HL-60 (cell line): ENCODE measurements around the gene GARIN5B.
A peak's percentile ranks its signal among the peaks of the same experiment; 100 is the strongest.

Experiments used
- DNase-seq, 2 experiments: peaks; one replicate each; pipeline ENCODE4 v3.0.0-alpha.2; 2010 to 2020; ENCODE audit warnings: low read depth in 1 of 2, low spot score in 1 of 2
- H3K27ac ChIP-seq: fragments of 250-450 bp; sonication (Bioruptor Pico); replicated peaks from 2 replicates; pipeline ENCODE4 v1.5.1; 2020; ENCODE audit warnings: mild to moderate bottlenecking, moderate library complexity
- H3K27me3 ChIP-seq: fragments of 250-450 bp; sonication (Bioruptor Pico); 2 replicates; pipeline ENCODE4 v1.5.1; 2021; ENCODE audit warnings: mild to moderate bottlenecking, moderate library complexity; ENCODE audit not compliant: insufficient read depth, poor library complexity, severe bottlenecking
- H3K4me3 ChIP-seq: replicated peaks from 2 replicates; pipeline ENCODE4 v1.5.1; 2011; ENCODE audit warnings: mild to moderate bottlenecking, control low read depth, low read length; ENCODE audit not compliant: insufficient read depth
- GABPA ChIP-seq: IDR thresholded peaks from 2 replicates; pipeline ENCODE4 v1.6.1; 2012; ENCODE audit warnings: low read depth
- POLR2AphosphoS5 ChIP-seq: IDR thresholded peaks from 2 replicates; pipeline ENCODE4 v1.6.1; 2012; ENCODE audit warnings: low read depth
- SPI1 ChIP-seq: IDR thresholded peaks from 2 replicates; pipeline ENCODE4 v1.6.1; 2012; ENCODE audit warnings: low read depth, mild to moderate bottlenecking, borderline replicate concordance
- TF ChIP-seq, protein P1 (sequence below): IDR thresholded peaks from one replicate; pipeline ENCODE4 v1.5.1; 2011; ENCODE audit warnings: low read length, control low read depth, inconsistent platforms; ENCODE audit not compliant: insufficient read depth
- TF ChIP-seq, protein P2 (sequence below): IDR thresholded peaks from 2 replicates; pipeline ENCODE4 v1.6.1; 2012; ENCODE audit warnings: low read depth; ENCODE audit not compliant: insufficient replicate concordance

Gene GARIN5B

DNA sequence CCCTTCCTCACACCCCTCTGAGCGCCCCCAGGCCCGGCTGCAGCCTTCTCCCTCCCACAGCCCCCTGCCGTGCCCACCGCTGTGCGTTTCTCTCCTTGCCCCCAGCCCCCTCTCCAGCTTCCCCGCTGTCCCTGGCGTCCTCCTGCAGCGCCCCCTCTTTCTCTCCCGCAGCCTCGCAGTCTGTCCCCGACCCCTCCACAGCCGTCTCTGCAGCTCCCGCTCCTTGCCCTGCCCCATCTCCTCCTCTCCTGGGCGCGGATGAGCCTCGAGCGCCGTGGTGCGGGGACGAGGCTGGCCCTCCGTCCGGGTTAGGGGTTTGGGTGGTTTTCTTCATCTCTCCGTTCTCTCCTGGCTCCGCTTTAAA lies 22.3 kb downstream of the GARIN5B start:
- H3K4me3 ChIP-seq, result peak overlapping the region; percentile 53
- no peak for DNase-seq
- H3K27ac ChIP-seq, result no peak overlapping the region
- TF ChIP-seq SPI1 (no peak), GABPA (no peak), POLR2AphosphoS5 (no peak)
- TF ChIP-seq, protein P1, sequence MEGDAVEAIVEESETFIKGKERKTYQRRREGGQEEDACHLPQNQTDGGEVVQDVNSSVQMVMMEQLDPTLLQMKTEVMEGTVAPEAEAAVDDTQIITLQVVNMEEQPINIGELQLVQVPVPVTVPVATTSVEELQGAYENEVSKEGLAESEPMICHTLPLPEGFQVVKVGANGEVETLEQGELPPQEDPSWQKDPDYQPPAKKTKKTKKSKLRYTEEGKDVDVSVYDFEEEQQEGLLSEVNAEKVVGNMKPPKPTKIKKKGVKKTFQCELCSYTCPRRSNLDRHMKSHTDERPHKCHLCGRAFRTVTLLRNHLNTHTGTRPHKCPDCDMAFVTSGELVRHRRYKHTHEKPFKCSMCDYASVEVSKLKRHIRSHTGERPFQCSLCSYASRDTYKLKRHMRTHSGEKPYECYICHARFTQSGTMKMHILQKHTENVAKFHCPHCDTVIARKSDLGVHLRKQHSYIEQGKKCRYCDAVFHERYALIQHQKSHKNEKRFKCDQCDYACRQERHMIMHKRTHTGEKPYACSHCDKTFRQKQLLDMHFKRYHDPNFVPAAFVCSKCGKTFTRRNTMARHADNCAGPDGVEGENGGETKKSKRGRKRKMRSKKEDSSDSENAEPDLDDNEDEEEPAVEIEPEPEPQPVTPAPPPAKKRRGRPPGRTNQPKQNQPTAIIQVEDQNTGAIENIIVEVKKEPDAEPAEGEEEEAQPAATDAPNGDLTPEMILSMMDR, result no peak
- TF ChIP-seq, protein P2, sequence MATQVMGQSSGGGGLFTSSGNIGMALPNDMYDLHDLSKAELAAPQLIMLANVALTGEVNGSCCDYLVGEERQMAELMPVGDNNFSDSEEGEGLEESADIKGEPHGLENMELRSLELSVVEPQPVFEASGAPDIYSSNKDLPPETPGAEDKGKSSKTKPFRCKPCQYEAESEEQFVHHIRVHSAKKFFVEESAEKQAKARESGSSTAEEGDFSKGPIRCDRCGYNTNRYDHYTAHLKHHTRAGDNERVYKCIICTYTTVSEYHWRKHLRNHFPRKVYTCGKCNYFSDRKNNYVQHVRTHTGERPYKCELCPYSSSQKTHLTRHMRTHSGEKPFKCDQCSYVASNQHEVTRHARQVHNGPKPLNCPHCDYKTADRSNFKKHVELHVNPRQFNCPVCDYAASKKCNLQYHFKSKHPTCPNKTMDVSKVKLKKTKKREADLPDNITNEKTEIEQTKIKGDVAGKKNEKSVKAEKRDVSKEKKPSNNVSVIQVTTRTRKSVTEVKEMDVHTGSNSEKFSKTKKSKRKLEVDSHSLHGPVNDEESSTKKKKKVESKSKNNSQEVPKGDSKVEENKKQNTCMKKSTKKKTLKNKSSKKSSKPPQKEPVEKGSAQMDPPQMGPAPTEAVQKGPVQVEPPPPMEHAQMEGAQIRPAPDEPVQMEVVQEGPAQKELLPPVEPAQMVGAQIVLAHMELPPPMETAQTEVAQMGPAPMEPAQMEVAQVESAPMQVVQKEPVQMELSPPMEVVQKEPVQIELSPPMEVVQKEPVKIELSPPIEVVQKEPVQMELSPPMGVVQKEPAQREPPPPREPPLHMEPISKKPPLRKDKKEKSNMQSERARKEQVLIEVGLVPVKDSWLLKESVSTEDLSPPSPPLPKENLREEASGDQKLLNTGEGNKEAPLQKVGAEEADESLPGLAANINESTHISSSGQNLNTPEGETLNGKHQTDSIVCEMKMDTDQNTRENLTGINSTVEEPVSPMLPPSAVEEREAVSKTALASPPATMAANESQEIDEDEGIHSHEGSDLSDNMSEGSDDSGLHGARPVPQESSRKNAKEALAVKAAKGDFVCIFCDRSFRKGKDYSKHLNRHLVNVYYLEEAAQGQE, result no peak
- no peaks in the 10 kb centered on the region for H3K27me3 ChIP-seq

DNA sequence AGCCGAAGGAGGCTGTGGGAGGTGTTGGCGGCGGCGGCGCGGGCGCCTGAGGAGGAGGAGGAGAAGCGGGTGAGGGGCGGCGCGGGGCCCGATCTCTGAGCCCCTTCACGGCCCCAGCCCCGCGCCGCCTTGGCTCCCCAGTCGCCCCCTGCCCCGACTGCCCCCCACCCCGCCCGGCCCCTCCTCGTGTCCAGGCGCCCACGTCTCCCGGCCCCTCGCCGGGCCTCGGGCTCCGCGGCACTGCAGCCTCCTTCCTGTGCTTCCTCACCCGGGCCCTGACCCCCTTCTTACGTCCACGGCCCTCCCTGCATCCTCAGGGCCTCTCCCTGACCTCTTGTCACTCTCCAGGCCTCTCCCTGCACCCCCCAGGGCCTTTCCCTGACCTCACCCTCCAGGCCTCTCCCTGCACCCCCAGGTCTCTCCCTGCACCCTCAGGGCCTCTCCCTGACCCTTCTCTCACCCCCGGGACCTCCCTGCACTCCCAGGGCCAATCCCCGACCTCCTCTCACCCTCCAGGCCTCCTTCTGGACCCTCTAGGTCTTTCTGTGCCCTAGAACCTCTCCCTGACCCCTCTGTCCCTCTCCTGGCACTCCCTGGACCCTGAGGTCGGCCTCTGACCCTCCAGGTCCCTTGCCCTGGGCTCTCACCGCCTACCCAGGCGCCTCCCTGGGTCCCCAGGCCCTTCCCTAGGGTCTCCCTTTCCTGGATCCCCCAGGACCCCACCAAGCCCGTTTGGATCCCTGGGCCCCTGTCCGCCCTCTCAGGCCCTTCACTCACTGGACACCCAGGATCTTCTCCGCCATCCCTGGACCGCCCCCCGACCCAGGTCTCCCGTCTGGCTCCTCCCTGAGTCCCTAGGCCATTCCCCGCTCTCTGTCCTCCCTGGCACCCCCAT lies 22.9 kb downstream of the GARIN5B start:
- H3K27ac ChIP-seq, result peak overlapping the region; percentile 67
- TF ChIP-seq GABPA, result no peak
- peak; percentile 71; the same call in 1 of the 2 replicates for TF ChIP-seq POLR2AphosphoS5

DNA sequence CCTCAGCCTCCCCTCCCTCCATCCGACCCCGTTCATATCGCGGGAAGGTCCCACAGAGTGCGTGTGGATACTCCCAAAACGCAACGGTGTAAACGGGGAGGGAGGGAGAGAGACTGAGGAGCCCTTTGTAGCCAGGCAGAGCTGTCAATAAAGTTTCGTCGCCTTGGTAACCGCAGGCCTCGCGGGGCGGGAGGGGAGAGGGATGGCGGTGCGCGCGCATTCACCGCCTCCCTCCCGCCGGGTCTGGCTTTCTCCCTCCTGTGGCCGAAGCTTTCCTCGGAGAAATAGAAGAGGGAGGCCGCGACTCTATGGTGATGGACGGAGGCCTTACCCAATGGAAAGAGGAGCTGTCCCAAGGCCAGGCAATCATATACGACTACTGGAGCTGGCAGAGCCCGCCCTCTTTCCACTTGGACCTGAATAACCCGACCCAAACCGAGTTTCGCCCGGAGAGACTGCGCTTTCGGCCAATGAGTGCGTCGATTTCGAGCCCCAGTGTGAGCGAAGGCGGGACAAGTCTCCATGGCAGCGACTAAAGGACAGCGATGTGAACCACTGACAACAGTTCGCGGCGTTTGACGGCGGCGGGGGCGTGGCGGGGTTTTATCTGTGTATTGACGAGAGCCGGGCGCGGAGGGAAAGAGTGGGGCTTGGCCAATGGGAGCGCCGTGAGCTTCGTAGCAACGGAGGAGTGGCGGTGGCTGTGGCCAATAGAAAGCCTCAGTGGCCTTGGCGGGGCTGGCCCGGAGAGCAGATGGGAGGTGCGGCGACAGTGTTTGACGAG lies 23.8 kb downstream of the GARIN5B start, which contains the start of gene KMT5C:
TSS of gene KMT5C (plus strand) at position 772 of the 784 bp plus-strand sequence. CDS start 2,061 bp downstream, outside the sequence.
- H3K27ac ChIP-seq, result peak within 1 kb of the TSS; percentile 92
- H3K4me3 ChIP-seq, result peak within 1 kb of the TSS; percentile 53
- H3K27me3 ChIP-seq, result no peaks in the 10 kb centered on the region
- TF ChIP-seq, protein P1, result no peak
- TF ChIP-seq POLR2AphosphoS5 (no peak; the same call in 1 of the 2 replicates), SPI1 (no peak), GABPA (no peak)
- DNase-seq, result peak; percentile 100

More for the DNA sequence above, 22.9 kb downstream of the GARIN5B start:
- Histone ChIP-seq H3K4me3 (peak overlapping the region; percentile 53), H3K27me3 (no peaks in the 10 kb centered on the region)
- DNase-seq, result no peak

DNA sequence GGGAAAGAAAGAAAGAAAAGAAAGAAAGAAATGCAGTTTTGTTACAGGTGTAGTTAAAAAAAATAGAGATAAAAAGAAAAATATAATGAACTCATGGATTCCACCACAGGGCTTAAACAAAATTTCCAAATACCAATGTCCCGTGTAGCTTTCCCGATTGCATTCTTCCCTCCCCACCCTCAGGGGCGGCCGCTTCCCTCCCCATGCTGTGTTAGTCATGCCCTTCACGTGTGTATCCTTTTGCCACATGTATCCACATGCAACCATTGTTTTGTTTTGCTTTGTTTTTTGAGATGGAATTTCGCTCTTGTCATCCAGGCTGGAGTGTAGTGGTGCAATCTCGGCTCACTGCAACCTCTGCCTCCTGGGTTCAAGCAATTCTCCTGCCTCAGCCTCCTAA lies 27.0 kb downstream of the GARIN5B start:
- TF ChIP-seq SPI1 (no peak), GABPA (no peak), POLR2AphosphoS5 (no peak)
- TF ChIP-seq, protein P2, result no peak
- TF ChIP-seq, protein P1, result no peak
- H3K27me3 ChIP-seq, result no peaks in the 10 kb centered on the region
- H3K27ac ChIP-seq, result no peak overlapping the region
- H3K4me3 ChIP-seq, result no peak overlapping the region
- DNase-seq, result no peak
